Measurements from ENCODE around the gene CIP2A. TPM values are rescaled to one million over a fixed set of nuclear protein-coding genes. Genes with fewer than 3 reads are reported as not detected.

Gene CIP2A
- total and polyA plus RNA-seq, 4 donors: 0.62 to 44.9 (median 0.95) TPM

- no peak for TF ChIP-seq REST (IDR thresholded peaks at IDR 0.05)
- TF ChIP-seq CTCF (IDR thresholded peaks at IDR 0.05; ENCODE audit: low read depth, low read length, missing input control): no peak
- TF ChIP-seq RXRA (IDR thresholded peaks at IDR 0.05): no peak
- no peak for TF ChIP-seq EGR1 (IDR thresholded peaks at IDR 0.05; ENCODE audit: low read depth in 2 of 2)
- no peak for TF ChIP-seq GABPA (IDR thresholded peaks at IDR 0.05 in 1 of 2, conservative IDR thresholded peaks at IDR 0.05 in 1 of 2)
- no peak for TF ChIP-seq HNF4A (conservative IDR thresholded peaks at IDR 0.05)
Measured at GRCh38 chr3:108511490-108511889, 77.7 kb downstream of the CIP2A start (continued).

- Histone ChIP-seq H3K27me3 (ENCODE audit: control insufficient read depth in 4 of 4, insufficient read depth in 4 of 4, low read length in 3 of 4) (peaks cover 0 to 5% (median 1%) of the 10 kb centered on the region in 4 donors), H3K9me3 (ENCODE audit: control insufficient read depth in 4 of 4, low read length in 3 of 4) (no peaks in the 10 kb centered on the region), H3K9ac (ENCODE audit: low read depth in 1 of 2, low read length in 2 of 2) (no peak overlapping the region), H3K4me3 (ENCODE audit: low read depth in 1 of 3, low read length in 3 of 3) (no peak overlapping the region), H3K36me3 (ENCODE audit: control insufficient read depth in 4 of 4, insufficient read depth in 3 of 4, low read depth in 1 of 4, low read length in 3 of 4) (no peaks in the 10 kb centered on the region), H3K27ac (ENCODE audit: low read depth in 1 of 2, low read length in 2 of 2) (no peak overlapping the region), H3K4me1 (ENCODE audit: control insufficient read depth in 4 of 4, insufficient read depth in 4 of 4, low read length in 3 of 4) (no peaks in the 10 kb centered on the region)
- no peak for TF ChIP-seq JUND (IDR thresholded peaks at IDR 0.05)
- no peak for TF ChIP-seq FOXA2 (IDR thresholded peaks at IDR 0.05)
- TF ChIP-seq ATF3 (IDR thresholded peaks at IDR 0.05): no peak
- TF ChIP-seq HNF4G (IDR thresholded peaks at IDR 0.05): no peak
- no peak for TF ChIP-seq SP1 (IDR thresholded peaks at IDR 0.05)
- no peak for TF ChIP-seq HNF4A (conservative IDR thresholded peaks at IDR 0.05)
- TF ChIP-seq TAF1 (conservative IDR thresholded peaks at IDR 0.05): no peak
- no peak for TF ChIP-seq ZBTB33 (IDR thresholded peaks at IDR 0.05)
- no peak for TF ChIP-seq RAD21 (IDR thresholded peaks at IDR 0.05)
- TF ChIP-seq GABPA (IDR thresholded peaks at IDR 0.05 in 1 of 2, conservative IDR thresholded peaks at IDR 0.05 in 1 of 2): no peak
- TF ChIP-seq MAX (IDR thresholded peaks at IDR 0.05): no peak
- no peak for TF ChIP-seq YY1 (IDR thresholded peaks at IDR 0.05)
- TF ChIP-seq RXRA (IDR thresholded peaks at IDR 0.05): no peak
- 92% methylated on average over 4 of the region's 4 CpGs for WGBS
- DNase-seq (ENCODE audit: low spot score): no peak
Measured at GRCh38 chr3:108511055-108511454, 78.2 kb downstream of the CIP2A start.
